Measurements from ENCODE around the gene TFB2M. TPM values are rescaled to one million over a fixed set of nuclear protein-coding genes. Genes with fewer than 3 reads are reported as not detected.

Gene TFB2M
- total and polyA plus RNA-seq, 2 of the 13 experiments (the other 11 are each of a cell fraction or from before 2014, with no cell fraction given) = 15.7 to 31.4 TPM

GRCh38 chr1:246588159-246588721 lies 22.2 kb upstream of the TFB2M start:
- in situ Hi-C loops (cut with HindIII; ENCODE audit: extremely low pct_ligation_motif_present, low pct_unique_long_range_greater_than_20kb) (no loop called here), intact Hi-C loops (cut with micrococcal nuclease; ENCODE audit: unreplicated experiment) (no loop called here)
- Histone ChIP-seq H3K4me1 (ENCODE audit: insufficient read depth, low read length) (peaks cover 49% of the 10 kb centered on the region), H3K4me3 (replicated peaks in 1 of 3; ENCODE audit: insufficient read depth in 1 of 3, low read depth in 2 of 3, low read length in 3 of 3) (peak overlapping the region in 1 of 3 experiments; percentile 21; a peak in 1 of 6 replicates), H3K9ac (ENCODE audit: insufficient read depth, low read depth, low read length) (no peak overlapping the region), H3K4me2 (ENCODE audit: low read depth, low read length) (peak overlapping the region; percentile 51; the same call in 1 of the 2 replicates), H3K27me3 (ENCODE audit: control insufficient read depth in 1 of 2, insufficient read depth in 2 of 2, low read length in 2 of 2) (no peaks in the 10 kb centered on the region), H3K9me3 (ENCODE audit: low read length) (no peaks in the 10 kb centered on the region), H3K27ac (ENCODE audit: extremely low read length, insufficient read depth, low read length) (peak overlapping the region; percentile 48), H2AFZ (ENCODE audit: low read length) (no peak overlapping the region), H4K20me1 (ENCODE audit: insufficient read depth, low read length) (no peaks in the 10 kb centered on the region), H3K79me2 (ENCODE audit: insufficient read depth, low read length) (peaks cover 33% of the 10 kb centered on the region), H3K36me3 (replicated peaks in 1 of 2; ENCODE audit: control insufficient read depth in 1 of 2, insufficient read depth in 2 of 2, low read length in 2 of 2) (peaks cover 0 to 4% of the 10 kb centered on the region in 2 experiments; a peak in 1 of 5 replicates)
- BruUV-seq (replicated peaks) = no TSS peak
- ChIA-PET POLR2A (no interaction called here), CTCF (ENCODE audit: low intra/inter-chr PET ratio, low total read pairs) (no interaction called here)
- WGBS (ENCODE audit: low lambda C conversion rate) = 87% methylated on average over 2 of the region's 2 CpGs
- TF ChIP-seq ZNF142 (CRISPR knock-in tag; IDR thresholded peaks at IDR 0.05) (no peak), SRF (IDR thresholded peaks at IDR 0.05; ENCODE audit: low read depth, low read length) (peak; percentile 68)
- DNase-seq (ENCODE audit: low spot score) = no peak
- FAIRE-seq = no peak
- ATAC-seq = no peak
